GDM1 (cell line): Measurements from ENCODE around the gene ELL2.
"Not testable (repeated sequence)": the region's sequence is repeated elsewhere in the genome, so short reads cannot be mapped to it uniquely, and the experiment has no call there.

ENCODE experiments used
- DNase-seq: peaks from one replicate; lab custom pipeline; 2025; lab: John Stamatoyannopoulos, UW

Gene ELL2

DNA sequence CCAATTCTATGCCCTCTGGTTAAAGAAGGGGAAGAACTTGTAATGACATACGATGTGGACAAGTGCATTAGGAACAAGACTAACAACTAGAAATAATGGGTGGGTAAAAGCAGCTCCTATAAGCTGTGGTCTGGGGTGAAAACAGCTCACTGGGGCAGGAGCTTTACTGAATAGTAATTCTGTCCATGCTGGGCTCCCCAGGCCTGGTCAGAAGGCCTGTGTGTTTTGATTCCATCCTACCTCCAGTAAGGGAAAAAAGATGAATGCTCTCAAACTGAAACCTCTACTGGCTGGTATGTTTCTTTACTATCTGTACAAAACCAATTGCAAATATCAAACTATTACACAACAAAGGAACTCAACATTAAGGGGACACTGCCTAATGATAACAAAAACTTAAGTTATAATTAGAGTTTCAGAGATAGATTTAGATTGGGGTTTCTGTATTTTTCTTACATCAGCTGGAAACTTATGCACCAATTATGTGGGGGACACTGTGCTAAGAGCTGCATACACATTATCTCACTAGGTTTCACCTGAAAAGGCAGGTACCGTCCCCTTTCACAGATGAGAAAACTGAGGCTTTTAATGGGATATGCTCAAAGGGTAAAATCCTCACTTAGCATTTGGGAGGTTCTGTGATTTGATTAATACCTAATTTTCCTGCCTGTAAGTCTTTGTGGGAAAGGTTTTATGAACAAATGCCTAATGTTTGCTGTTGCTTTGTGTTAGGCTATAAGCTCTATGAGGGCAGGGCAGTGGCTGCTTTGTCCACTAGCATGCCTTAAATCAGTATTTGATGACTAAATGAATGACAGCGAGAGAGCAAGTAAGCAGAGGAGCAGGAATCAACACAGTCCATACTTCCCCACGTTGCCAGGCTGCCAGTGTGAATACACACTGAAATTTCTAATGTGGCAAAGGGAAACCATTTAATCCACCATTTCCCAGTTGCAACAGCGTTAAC is 53.6 kb downstream of the ELL2 start:
- no peak for DNase-seq

DNA sequence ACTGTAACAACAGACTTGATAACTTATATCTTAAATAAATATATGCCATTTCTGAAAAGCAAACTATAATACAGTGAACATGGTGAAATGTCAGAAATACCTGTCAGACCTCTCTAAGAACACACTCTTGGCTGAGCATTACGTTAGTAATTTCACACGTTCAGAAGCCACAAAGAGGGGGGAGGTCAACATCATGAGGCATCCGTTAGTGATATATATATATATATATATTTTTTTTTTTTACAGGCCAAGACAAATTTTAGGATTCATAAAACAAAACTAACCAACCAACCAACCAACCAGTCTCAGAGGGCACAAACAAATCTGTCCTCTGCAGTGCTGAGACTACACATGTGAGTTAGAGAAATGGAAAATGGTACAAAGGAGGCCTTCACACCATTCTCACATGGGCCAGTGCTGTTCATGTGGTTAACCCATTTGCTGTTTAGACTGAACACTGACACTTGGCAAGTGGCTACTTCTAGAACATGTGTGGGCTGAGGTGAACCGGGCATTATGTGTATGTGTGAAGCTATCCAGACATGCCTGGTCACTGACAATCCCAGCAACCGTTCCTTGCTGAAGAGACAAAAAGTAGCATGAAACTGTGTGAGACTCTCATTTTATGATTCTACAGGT is 54.5 kb downstream of the ELL2 start:
- DNase-seq = no peak

DNA sequence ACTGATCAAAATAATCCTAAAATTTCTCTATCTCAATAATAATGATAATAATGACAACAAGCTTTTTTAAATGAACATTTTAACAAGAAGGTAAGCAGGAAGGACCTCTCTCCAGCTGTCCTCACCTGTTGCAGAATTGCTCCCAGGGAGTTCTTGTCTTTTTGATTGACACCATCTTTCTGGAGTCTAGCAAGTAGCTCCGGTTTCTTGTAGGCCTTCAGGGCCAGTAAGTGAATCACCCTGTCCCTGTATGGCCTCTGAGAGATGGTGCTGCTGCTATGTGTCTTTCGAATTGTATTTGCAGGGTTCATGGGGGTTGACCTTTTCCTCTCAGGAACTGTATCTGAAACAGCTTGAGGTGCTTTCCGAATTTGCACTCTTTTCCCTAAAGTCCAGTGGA is 55.3 kb downstream of the ELL2 start:
- not testable (repeated sequence) for DNase-seq

DNA sequence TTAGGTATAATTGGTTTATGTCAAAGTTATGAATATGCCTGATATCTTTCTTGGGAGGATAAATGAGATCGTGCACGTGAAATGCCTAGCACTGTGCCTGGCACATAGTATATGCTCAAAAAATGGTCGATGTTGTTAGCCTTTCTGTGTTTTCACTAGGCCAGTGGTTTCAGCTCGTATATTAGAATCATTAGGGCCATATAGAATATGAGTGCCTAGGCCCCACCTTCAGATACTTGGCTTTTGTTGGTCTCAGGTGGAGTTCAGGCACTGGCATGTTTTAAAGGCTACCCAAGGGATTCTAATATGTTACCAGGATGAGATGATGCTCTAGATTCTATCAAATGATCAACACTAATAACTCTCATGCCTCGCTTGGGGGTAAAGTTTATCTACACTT is 56.8 kb downstream of the ELL2 start:
- no peak for DNase-seq

DNA sequence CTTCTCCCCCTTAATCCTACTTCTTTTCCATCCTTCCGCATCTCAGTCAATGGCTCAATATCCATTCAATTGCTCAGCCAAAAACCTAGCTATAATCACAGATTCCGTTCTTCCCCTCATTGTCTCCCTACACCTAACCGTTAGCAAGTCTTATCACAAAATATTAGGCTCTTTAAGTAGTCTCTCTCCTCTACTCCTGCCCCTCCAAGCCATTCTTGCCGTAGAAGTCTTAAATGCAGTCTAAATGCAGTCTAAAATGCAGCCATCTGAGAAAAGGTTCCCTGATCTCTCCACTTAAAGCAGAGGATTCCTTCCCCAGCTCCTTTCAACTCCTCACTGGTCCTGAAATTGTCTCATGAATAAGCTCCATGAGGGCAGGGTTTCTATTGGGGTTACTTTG is 57.8 kb downstream of the ELL2 start:
- DNase-seq = no peak

DNA sequence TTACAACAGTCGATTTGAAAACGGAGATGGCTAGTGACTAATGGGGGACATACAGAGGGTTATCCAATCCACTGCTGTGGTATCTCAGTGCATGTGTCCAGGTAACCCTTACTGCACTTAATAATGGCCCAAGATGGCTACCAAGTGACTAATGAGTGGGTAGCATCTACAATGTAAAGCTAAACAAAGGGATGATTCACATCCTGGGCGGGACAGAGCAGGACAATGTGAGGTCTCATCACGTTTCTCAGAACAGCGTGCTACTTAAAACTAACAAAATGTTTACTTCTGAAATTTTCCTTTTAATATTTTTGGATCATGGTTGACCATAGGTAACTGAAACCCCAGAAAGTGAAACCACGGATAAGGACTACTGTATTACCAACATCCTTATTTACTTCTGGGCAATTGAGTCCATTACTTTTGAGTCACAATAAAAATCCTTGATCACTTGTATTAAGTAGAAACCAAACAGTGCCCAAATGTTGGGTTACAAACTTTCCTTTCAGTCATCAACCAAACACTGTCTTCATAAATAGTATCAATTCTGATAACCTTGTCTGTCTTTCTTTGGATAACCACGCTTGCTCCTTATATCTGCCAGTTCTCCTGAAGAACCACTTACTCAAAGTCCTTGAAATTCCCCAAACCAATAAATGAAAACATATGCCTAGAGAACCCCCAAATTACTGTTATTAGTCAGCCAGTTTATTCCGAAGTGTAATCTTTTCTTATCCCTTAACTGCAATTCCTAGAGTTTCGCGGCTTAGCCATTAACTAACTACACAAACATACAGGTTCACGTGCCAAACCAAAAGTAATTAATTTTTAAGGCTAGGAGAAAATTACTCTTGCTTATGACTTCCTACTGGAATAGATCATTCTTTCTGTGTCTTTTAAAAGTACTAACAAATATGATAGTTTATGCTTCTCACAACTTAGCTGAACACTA is 59.7 kb downstream of the ELL2 start:
- DNase-seq = no peak

DNA sequence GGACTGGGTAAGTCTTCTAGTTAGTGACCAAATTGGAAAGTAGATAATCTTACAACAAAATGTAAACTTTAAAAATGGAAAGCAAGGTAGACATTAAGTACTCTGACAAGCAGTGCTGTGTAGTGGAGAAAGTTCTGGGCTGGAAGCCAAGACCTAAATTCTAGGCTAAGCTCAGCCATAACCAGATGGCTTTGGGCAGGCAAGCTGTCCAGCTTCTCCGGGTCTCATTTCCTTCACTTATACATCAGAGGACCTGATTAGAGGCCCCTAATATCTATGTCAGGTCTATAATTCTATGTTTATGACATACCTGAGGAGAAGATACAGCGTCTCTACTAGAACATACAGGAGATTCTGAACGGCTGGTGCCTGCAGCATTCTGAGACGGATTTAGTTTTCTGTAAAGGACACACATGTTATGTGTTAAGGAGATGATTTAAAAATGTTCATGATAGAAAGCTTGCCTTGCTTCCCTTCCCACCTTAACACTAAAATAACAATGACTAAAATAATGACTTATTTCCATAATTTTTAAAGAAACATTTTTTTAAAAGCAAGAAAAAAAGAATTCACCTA is 61.2 kb downstream of the ELL2 start:
- DNase-seq = no peak

DNA sequence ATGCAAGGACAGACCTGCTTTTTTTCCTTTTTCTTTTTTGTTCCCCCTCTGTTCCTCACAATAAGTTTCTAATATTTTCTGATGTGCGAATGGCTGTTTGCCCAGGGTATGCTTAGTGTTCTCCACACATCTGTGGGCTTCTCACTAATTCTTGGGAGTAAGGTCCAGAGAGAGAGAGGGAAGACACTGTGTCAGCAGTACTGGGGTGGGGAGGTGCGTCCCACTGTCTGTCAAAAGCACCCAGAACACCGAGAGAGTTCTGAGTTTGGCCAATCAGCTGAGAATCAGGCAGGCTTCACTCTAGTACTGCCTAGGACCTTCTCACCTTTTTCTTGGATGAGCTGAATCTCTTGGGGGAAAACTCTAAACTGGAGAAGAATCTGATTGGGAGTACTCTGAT is 61.8 kb downstream of the ELL2 start:
- DNase-seq = no peak

DNA sequence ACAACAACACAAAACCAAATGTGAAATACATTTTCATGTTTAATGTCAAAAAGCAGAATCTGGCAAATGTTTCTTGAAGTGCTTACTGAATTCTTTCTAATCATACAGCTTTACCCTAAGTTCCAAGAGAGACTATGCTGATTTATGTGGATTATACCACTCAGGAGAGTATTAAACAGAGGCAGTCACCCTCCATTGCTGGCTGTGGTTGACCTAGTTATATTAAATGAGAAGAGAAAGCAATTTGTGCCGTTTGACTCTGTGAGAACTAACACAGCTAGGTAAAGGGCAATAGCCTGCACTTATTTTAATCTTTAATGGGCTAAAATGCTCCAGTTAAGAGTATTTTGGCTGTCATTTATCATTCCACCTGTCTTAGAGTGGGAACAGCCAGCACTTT is 62.6 kb downstream of the ELL2 start:
- no peak for DNase-seq

DNA sequence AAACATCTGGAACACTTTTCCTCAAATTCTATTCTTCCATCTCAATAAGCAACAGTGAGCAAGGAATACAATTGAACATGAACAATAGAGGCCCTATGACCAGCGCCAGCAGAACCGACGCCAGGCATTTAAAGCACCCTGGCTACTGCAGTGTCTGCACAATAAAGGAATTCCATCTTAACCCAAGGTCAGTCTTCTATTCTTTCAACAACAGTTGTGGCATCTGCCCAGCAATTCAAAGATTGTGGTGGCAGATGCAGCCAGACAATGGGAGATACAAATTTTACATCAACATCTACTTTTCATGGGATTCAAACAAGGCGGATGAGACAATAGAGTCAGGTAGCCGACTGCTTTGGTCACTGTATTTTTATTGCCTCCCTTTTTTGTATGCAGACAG is 65.9 kb downstream of the ELL2 start:
- no peak for DNase-seq

DNA sequence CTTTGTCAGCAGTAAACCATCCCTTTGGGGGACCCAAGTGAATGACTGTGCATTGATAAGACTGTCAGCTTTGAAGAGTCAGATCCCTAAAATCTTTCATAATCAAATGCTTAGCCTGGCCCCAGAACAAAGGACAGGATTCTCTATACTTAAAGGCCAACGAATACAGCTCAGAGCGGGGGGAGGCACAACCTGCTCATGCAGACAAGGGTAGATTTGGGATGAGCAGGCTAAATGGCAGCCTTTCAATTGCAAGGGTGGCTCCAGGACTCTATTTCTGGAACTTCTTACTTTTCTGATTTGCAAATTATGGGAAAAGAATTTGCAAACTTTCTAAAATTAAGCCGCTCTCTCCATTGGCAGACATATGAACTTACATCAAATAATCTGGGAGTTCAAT is 66.4 kb downstream of the ELL2 start:
- no peak for DNase-seq

DNA sequence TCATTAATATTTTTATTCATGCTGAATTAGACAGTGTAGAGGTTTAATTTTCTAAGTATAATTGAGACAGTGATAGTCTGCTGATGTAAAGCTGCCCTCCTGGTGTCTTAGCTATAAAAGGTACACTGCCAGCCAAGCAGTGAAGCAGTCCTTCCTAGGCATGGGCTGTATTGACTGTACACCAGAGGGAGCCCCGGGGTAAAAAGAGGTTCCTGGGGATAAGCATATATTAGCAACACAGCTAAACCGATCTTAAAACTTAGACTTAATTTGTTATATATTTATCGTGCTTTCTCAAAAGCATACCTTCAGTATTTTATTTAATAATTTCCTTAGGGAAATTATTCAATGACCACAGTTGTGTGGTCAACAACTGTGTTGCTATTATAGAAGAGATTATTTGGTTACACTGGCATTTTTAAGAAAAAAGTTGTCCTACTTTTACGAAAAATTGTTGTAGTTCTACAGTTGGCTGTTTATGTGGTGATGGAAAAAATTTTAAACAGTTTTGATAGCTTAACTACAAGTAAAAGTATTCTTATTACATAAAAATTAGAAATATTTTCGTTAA is 68.8 kb downstream of the ELL2 start:
- no peak for DNase-seq

DNA sequence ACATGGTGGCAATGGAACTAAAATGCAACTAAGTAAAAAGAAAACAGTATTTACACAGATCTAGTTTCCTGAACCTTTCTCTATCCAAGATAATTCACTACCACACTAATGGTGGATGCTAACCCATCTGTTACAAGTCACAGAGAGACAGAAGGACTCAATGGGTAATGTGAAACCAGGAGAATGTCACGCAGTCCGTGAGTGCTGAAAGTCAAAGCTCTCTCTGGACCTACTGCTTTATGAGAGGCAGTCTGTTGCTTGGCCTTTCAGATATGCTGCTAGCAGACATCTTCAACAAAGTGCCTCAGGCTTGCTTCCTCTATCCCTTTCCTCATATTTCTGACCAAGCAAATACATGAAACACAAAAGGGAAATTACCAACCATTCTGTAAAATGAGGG is 70.2 kb downstream of the ELL2 start:
- DNase-seq = no peak

DNA sequence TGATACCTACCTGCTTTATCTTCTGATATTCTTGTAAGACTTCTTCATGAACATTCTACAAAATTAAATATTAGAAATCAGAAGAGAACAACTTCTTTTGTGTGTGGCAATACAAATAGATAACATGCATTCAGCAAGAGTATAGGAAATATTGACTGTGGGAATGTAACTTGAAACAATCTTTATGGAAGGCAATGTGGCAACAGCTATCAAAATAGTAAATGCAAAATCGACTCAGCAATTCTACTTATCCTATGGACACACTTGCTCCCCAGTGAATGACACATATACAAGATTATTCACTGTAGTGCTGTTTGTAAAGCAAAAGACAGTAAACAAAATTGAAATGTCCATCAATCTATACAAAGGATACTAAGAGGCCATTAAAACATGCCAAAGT is 72.6 kb downstream of the ELL2 start:
- DNase-seq = no peak

DNA sequence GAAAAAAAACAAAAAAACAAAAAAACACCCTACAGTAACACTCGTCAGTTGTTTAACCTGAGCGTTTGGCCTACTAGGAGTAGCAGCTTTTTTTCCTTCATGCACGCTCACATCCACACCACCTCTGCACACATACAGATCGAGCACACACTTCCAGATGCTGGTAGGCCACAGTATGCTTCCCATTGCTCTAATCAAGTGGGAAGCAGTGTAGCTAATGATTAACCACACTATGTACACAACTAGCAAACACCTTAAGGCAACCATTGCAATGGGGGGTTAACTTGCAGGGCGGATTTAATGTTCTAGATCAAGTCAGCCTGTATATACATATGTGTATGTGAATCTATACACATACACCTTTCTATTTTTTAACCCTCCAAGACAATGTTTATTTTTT is 73.7 kb downstream of the ELL2 start:
- no peak for DNase-seq

DNA sequence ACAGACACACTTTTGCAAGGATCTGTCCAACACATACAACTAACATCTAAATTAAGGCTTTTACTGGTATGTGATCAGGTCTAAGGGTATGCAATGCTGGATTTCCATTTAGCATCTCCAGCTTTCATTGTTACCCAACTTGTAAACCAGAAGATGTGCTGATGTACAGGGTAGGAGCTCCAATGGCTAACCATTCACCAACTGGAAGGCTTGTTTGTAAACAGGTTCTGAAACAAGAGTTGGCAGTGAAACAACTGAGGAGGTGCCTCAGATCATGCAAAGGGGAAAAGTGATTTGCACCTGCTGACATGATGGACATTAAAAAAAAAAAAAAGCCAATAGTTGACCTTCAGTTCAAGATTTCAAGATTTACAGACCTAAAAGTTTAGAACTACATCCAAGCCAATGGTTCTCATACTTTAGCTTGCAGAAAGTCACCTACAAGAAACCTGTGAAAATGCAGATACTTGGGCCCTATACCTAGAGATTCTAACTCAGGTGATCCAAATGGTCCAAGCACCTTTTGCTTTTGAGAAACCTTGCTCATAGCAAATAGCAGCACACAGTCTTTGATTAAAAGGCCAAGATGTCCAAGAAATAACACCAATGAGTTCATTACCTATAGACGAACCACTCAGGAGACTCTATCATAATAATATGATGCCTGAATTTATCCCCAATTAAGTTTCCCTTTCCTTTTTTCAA is 75.2 kb downstream of the ELL2 start:
- DNase-seq = no peak

DNA sequence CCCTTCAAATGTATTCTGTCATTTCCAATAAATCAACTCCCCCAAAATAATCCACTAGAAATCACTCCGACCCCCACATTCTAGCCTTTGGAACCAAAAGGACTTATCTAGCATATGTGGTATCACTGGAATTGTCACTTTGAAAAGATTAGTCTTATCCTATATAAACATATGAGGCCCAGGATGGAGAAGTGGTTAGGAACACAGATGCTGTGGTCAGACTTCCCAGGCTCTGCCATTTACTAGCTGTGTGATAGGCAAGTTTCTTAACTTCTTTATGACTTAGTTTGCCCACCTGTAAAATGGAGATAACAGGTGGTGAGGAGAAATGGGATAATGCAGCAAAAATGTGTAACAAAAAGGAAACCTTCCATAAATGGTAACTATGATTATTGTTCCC is 77.1 kb downstream of the ELL2 start:
- DNase-seq = peak; percentile 61

DNA sequence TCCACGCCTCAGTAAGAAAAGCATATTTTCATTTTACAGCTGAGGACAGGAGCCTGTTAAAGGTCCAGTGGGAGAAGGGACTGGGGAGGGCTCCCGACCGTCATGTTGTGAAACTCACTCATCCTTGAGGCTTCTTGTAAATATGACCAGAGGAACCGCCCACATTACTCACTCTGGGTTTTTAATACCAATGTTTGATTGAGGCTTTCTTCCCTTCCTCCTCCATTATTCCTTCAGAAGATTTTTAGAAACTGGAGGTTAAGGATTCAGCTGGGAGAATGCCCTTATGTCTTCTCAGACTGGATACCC is 77.7 kb downstream of the ELL2 start:
- no peak for DNase-seq

DNA sequence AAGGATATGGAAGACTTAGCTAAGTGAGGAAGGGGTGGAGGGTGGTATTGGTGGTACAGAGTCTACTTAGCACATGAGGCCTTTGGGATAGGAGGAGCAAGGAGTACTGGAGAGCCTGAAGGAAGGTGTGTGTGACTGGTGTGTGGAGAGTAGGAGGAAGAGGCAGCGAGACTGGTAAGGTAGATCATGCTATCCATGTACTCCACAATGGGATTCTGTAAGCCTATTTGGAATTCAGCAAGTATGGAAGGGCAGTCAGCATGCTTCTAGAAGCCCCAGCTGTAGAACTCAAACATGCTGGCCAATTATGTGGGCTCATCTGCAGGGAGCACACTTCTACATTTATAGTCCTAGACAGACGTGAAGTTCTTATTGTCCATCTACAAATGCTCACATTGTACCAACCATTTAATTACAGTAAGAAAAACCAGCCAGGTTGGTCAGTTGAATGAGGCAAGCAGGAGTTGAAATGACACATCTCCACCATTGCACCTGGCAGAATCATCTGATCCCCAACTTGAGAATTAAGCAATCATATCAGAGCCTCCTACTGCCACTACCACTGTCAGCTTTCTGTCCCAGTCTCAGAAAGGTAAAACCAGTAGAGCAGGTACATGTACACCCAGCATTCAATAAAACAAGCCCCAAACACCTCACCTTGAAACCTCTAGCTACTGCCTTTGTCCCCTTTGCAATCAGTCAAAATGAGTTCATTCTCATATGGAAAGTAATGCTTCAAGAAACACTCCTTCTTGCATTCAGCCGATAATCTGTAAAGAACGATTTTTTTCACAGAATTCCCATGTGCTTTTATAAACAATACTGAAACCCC is 78.2 kb downstream of the ELL2 start:
- DNase-seq = no peak

DNA sequence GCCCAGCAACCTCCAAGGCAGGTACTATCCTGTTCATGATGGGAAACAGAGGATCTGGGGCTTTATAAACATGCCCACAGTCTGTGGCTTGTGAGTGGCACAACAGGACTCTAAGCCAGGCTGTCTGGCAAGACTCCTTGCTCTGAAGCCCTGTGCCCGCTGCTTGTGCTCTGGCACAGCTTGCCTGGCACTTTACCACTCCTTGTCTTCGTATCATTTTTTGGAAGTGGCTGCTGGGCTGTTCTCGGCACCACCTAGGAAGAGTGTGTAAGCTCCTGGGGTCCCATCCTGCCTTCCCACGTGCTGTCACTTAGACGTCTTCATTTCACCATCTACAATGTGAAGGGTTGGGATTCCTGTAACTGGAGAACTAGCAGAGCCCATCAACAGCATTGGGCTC is 79.8 kb downstream of the ELL2 start:
- no peak for DNase-seq
